HL-60 (cell line): Measurements from ENCODE around the gene SGMS1.

Experiments used
- DNase-seq, 2 experiments: peaks; one replicate each; pipeline ENCODE4 v3.0.0-alpha.2; 2010 to 2020; ENCODE audit warnings: low read depth in 1 of 2, low spot score in 1 of 2
- H3K27ac ChIP-seq: fragments of 250-450 bp; sonication (Bioruptor Pico); replicated peaks from 2 replicates; pipeline ENCODE4 v1.5.1; 2020; ENCODE audit warnings: mild to moderate bottlenecking, moderate library complexity
- H3K27me3 ChIP-seq: fragments of 250-450 bp; sonication (Bioruptor Pico); 2 replicates; pipeline ENCODE4 v1.5.1; 2021; ENCODE audit warnings: mild to moderate bottlenecking, moderate library complexity; ENCODE audit not compliant: insufficient read depth, poor library complexity, severe bottlenecking
- H3K4me3 ChIP-seq: replicated peaks from 2 replicates; pipeline ENCODE4 v1.5.1; 2011; ENCODE audit warnings: mild to moderate bottlenecking, control low read depth, low read length; ENCODE audit not compliant: insufficient read depth
- CTCF ChIP-seq: IDR thresholded peaks from one replicate; pipeline ENCODE4 v1.5.1; 2011; ENCODE audit warnings: low read length, control low read depth, inconsistent platforms; ENCODE audit not compliant: insufficient read depth
- GABPA ChIP-seq: IDR thresholded peaks from 2 replicates; pipeline ENCODE4 v1.6.1; 2012; ENCODE audit warnings: low read depth
- POLR2AphosphoS5 ChIP-seq: IDR thresholded peaks from 2 replicates; pipeline ENCODE4 v1.6.1; 2012; ENCODE audit warnings: low read depth
- REST ChIP-seq: IDR thresholded peaks from 2 replicates; pipeline ENCODE4 v1.6.1; 2012; ENCODE audit warnings: low read depth; ENCODE audit not compliant: insufficient replicate concordance
- SPI1 ChIP-seq: IDR thresholded peaks from 2 replicates; pipeline ENCODE4 v1.6.1; 2012; ENCODE audit warnings: low read depth, mild to moderate bottlenecking, borderline replicate concordance

SGMS1 gene

GRCh38 chr10:50577681-50578350 is 45.9 kb downstream of the SGMS1 start:
- TF ChIP-seq SPI1 (peak; percentile 4; the same call in 1 of the 2 replicates), GABPA (no peak), POLR2AphosphoS5 (no peak), REST (no peak), CTCF (no peak)
- peak; percentile 3 to 76 for DNase-seq
- Histone ChIP-seq H3K4me3 (no peak overlapping the region), H3K27ac (peak overlapping the region; percentile 21), H3K27me3 (no peaks in the 10 kb centered on the region)

GRCh38 chr10:50577010-50577409 is 46.7 kb downstream of the SGMS1 start:
- DNase-seq: no peak
- Histone ChIP-seq H3K4me3 (no peak overlapping the region), H3K27ac (no peak overlapping the region), H3K27me3 (no peaks in the 10 kb centered on the region)
- TF ChIP-seq SPI1 (no peak), CTCF (no peak), POLR2AphosphoS5 (no peak), REST (no peak), GABPA (no peak)

- Histone ChIP-seq H3K27me3 (no peaks in the 10 kb centered on the region), H3K27ac (no peak overlapping the region), H3K4me3 (no peak overlapping the region)
- no peak for TF ChIP-seq SPI1
- no peak for TF ChIP-seq CTCF
- TF ChIP-seq REST: no peak
- no peak for TF ChIP-seq GABPA
- TF ChIP-seq POLR2AphosphoS5: no peak
- DNase-seq: no peak
These were observed 47.4 kb downstream of the SGMS1 start for GRCh38 chr10:50576245-50576815.
